ENCODE results near the gene OAS2. TPM values are rescaled to one million over a fixed set of nuclear protein-coding genes. Genes with fewer than 3 reads are reported as not detected.

OAS2 gene
- total and polyA plus RNA-seq, 4 experiments from 2014 or later, result 25.5 to 77.4 (median 69.6) TPM

GRCh38 chr12:113052326-113052725 lies 74.0 kb downstream of the OAS2 start:
- ChIA-PET CTCF (ENCODE audit: partially characterized antibody) (interaction anchor here (2.5 to 10.3 kb wide), 2 partner anchors 48 to 122 kb away, joined by 12 to 139 read pairs; no protein-coding TSS in a partner anchor), POLR2A (ENCODE audit: partially characterized antibody) (no interaction called here)
- H3K27ac ChIP-seq (ENCODE audit: low read depth, low read length), result no peak overlapping the region
- no peaks in the 10 kb centered on the region for H3K27me3 ChIP-seq (ENCODE audit: insufficient read depth, low read length)
- H3K27me3 Mint-ChIP-seq, result no peaks in the 10 kb centered on the region
- intact Hi-C loops (cut with micrococcal nuclease), result no loop called here
- H3K27ac Mint-ChIP-seq, result peak overlapping the region in 2 of 7 donors; percentile 8 to 24
- peaks cover 13 to 47% (median 32%) of the 10 kb centered on the region in 4 donors for H3K4me1 Mint-ChIP-seq
- no peaks in the 10 kb centered on the region for H3K36me3 ChIP-seq (ENCODE audit: insufficient read depth, low read length)
- no peaks in the 10 kb centered on the region for H3K9me3 Mint-ChIP-seq
- H3K4me3 Mint-ChIP-seq, result no peak overlapping the region
- no peaks in the 10 kb centered on the region for H3K36me3 Mint-ChIP-seq
- peaks cover 22% of the 10 kb centered on the region for H3K4me1 ChIP-seq (ENCODE audit: insufficient read depth, low read length)
- no peak overlapping the region for H3K4me3 ChIP-seq (ENCODE audit: low read length in 2 of 2)
- no peak for DNase-seq
- H3K9me3 ChIP-seq (ENCODE audit: control insufficient read depth in 1 of 2, low read length in 2 of 2), result no peaks in the 10 kb centered on the region

GRCh38 chr12:113054948-113055486 lies 76.7 kb downstream of the OAS2 start:
- Histone ChIP-seq H3K27ac (ENCODE audit: low read depth, low read length) (no peak overlapping the region), H3K4me1 (ENCODE audit: insufficient read depth, low read length) (peaks cover 40% of the 10 kb centered on the region), H3K9me3 (ENCODE audit: control insufficient read depth in 1 of 2, low read length in 2 of 2) (no peaks in the 10 kb centered on the region), H3K27me3 (ENCODE audit: insufficient read depth, low read length) (no peaks in the 10 kb centered on the region), H3K36me3 (ENCODE audit: insufficient read depth, low read length) (no peaks in the 10 kb centered on the region), H3K4me3 (ENCODE audit: low read length in 2 of 2) (no peak overlapping the region)
- Mint-ChIP-seq H3K9me3 (no peaks in the 10 kb centered on the region), H3K36me3 (no peaks in the 10 kb centered on the region), H3K4me1 (peaks cover 12 to 41% (median 31%) of the 10 kb centered on the region in 4 donors), H3K27me3 (no peaks in the 10 kb centered on the region), H3K4me3 (peak overlapping the region; percentile 41 to 71 (median 60)), H3K27ac (peak overlapping the region in 3 of 7 donors; percentile 24 to 48 (median 25))
- intact Hi-C loops (cut with micrococcal nuclease), result no loop called here
- CTCF ChIA-PET (ENCODE audit: partially characterized antibody), result interaction anchor here (1.2 to 2.5 kb wide), 2 partner anchors 44 to 119 kb away, joined by 3 to 11 read pairs; no protein-coding TSS in a partner anchor
- no peak for DNase-seq
- POLR2A ChIA-PET (ENCODE audit: partially characterized antibody), result no interaction called here

- H3K36me3 Mint-ChIP-seq, result no peaks in the 10 kb centered on the region
- POLR2A ChIA-PET (ENCODE audit: partially characterized antibody), result interaction anchor here (0.6 to 1.4 kb wide), 3 partner anchors 31 to 125 kb away, joined by 3 to 4 read pairs (median 3); no protein-coding TSS in a partner anchor
- no peak for DNase-seq
- intact Hi-C loops (cut with micrococcal nuclease), result loop anchor here (2.0 kb wide), 1 partner anchor 33 kb away; no protein-coding TSS in a partner anchor
- H3K27ac Mint-ChIP-seq, result peak overlapping the region in 5 of 7 donors; percentile 64 to 85 (median 75)
- H3K9me3 ChIP-seq (ENCODE audit: control insufficient read depth in 1 of 2, low read length in 2 of 2), result no peaks in the 10 kb centered on the region
- H3K27me3 Mint-ChIP-seq, result no peaks in the 10 kb centered on the region
- peak overlapping the region; percentile 56 for H3K27ac ChIP-seq (ENCODE audit: low read depth, low read length)
- CTCF ChIA-PET (ENCODE audit: partially characterized antibody), result interaction anchor here (0.9 to 1.6 kb wide), 2 partner anchors 34 to 43 kb away, joined by 4 to 8 read pairs; no protein-coding TSS in a partner anchor
- H3K27me3 ChIP-seq (ENCODE audit: insufficient read depth, low read length), result no peaks in the 10 kb centered on the region
- peaks cover 13 to 41% (median 31%) of the 10 kb centered on the region in 4 donors for H3K4me1 Mint-ChIP-seq
- H3K36me3 ChIP-seq (ENCODE audit: insufficient read depth, low read length), result no peaks in the 10 kb centered on the region
- H3K9me3 Mint-ChIP-seq, result no peaks in the 10 kb centered on the region
- H3K4me1 ChIP-seq (ENCODE audit: insufficient read depth, low read length), result peaks cover 47% of the 10 kb centered on the region
- peak overlapping the region; percentile 81 to 88 (median 84) for H3K4me3 Mint-ChIP-seq
- peak overlapping the region; percentile 30 to 49 for H3K4me3 ChIP-seq (ENCODE audit: low read length in 2 of 2)
These were observed 77.5 kb downstream of the OAS2 start for GRCh38 chr12:113055594-113056380.

- ChIA-PET POLR2A (ENCODE audit: partially characterized antibody) (interaction anchor here (0.6 to 1.4 kb wide), 3 partner anchors 31 to 125 kb away, joined by 3 to 4 read pairs (median 3); no protein-coding TSS in a partner anchor), CTCF (ENCODE audit: partially characterized antibody) (interaction anchor here (0.9 to 1.6 kb wide), 2 partner anchors 34 to 42 kb away, joined by 4 to 8 read pairs; no protein-coding TSS in a partner anchor)
- no peaks in the 10 kb centered on the region for H3K27me3 ChIP-seq (ENCODE audit: insufficient read depth, low read length)
- Mint-ChIP-seq H3K36me3 (no peaks in the 10 kb centered on the region), H3K27me3 (no peaks in the 10 kb centered on the region), H3K4me3 (peak overlapping the region; percentile 81 to 88 (median 84)), H3K4me1 (peaks cover 17 to 39% (median 32%) of the 10 kb centered on the region in 4 donors), H3K9me3 (no peaks in the 10 kb centered on the region), H3K27ac (peak overlapping the region in 6 of 7 donors; percentile 57 to 85 (median 72))
- H3K27ac ChIP-seq (ENCODE audit: low read depth, low read length), result peak overlapping the region; percentile 56
- DNase-seq, result no peak
- H3K9me3 ChIP-seq (ENCODE audit: control insufficient read depth in 1 of 2, low read length in 2 of 2), result no peaks in the 10 kb centered on the region
- peaks cover 53% of the 10 kb centered on the region for H3K4me1 ChIP-seq (ENCODE audit: insufficient read depth, low read length)
- H3K36me3 ChIP-seq (ENCODE audit: insufficient read depth, low read length), result no peaks in the 10 kb centered on the region
- H3K4me3 ChIP-seq (ENCODE audit: low read length in 2 of 2), result peak overlapping the region; percentile 30 to 49
- intact Hi-C loops (cut with micrococcal nuclease), result loop anchor here (2.0 kb wide), 1 partner anchor 32 kb away; no protein-coding TSS in a partner anchor
These were observed 78.0 kb downstream of the OAS2 start for GRCh38 chr12:113056381-113056630.

DNA sequence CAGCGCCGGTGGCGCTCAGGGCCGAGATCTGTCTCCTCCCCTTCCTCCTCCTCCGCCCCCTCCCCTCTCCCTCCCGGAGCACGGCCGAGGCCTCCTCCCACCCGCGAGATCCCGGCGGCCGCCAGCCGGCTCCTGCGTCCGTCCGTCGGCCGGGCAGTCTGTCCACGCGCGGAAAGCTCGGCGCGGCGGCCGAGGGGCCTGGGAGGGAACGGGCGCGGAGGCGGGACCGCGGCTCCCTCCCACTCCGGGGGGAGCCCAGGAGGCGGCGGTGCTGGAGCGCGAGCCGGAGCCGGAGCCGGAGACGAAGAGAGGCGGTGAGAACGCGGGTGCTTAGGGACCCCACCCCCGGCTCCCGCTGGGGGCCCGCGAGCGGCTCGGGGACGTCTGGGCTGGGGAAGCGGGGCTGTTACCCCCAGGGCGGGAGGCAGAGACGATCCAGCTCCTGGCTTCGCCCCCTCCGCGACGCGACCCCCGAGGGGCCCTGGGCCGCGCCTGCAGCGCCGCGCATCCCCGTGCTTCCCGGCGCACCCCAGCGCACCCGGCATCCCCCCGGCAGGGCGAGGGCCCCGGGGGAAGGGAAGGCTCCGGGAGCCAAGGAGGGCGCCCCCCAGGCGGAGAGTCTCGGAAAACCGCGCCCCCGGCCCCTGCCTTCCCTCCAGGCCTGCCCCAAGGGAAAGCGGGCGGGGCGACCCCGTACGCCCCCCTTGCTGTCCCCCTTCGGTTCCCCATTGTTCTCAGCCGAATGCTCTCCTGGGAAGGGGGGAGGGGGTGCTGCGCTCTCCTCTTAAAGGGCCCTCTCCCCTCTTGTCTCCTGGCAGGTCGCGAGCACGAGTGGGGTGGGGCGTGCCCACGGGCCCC lies 78.5 kb downstream of the OAS2 start, which contains the start of gene DTX1:
Gene DTX1, plus strand, starts transcription at position 100 of the 858 bp plus-strand sequence. CDS start 1,463 bp downstream, outside the sequence.
- Histone ChIP-seq H3K9me3 (ENCODE audit: control insufficient read depth in 1 of 2, low read length in 2 of 2) (no peaks in the 10 kb centered on the region), H3K27ac (ENCODE audit: low read depth, low read length) (peak within 1 kb of the TSS; percentile 56), H3K27me3 (ENCODE audit: insufficient read depth, low read length) (no peaks in the 10 kb centered on the region), H3K4me1 (ENCODE audit: insufficient read depth, low read length) (peaks cover 54% of the 10 kb centered on the region), H3K4me3 (ENCODE audit: low read length in 2 of 2) (peak within 1 kb of the TSS; percentile 30 to 49), H3K36me3 (ENCODE audit: insufficient read depth, low read length) (no peaks in the 10 kb centered on the region)
- H3K4me1 Mint-ChIP-seq, result peaks cover 19 to 37% (median 32%) of the 10 kb centered on the region in 4 donors
- no peaks in the 10 kb centered on the region for H3K27me3 Mint-ChIP-seq
- POLR2A ChIA-PET (ENCODE audit: partially characterized antibody), result interaction anchor here (0.6 to 1.4 kb wide), 4 partner anchors 30 to 124 kb away, joined by 3 to 4 read pairs (median 3); partner anchors contain the start of gene OAS3
- H3K4me3 Mint-ChIP-seq, result peak within 1 kb of the TSS; percentile 81 to 88 (median 84)
- peak within 1 kb of the TSS; percentile 53 to 85 (median 75) for H3K27ac Mint-ChIP-seq
- intact Hi-C loops (cut with micrococcal nuclease), result loop anchor here (2.0 kb wide), 1 partner anchor 32 kb away; no protein-coding TSS in a partner anchor
- no peaks in the 10 kb centered on the region for H3K9me3 Mint-ChIP-seq
- peak in 4 of 5 donors; percentile 35 to 56 (median 38) for DNase-seq
- H3K36me3 Mint-ChIP-seq, result no peaks in the 10 kb centered on the region
- CTCF ChIA-PET (ENCODE audit: partially characterized antibody), result interaction anchor here (0.9 to 1.6 kb wide), 2 partner anchors 33 to 42 kb away, joined by 4 to 8 read pairs; no protein-coding TSS in a partner anchor

DNA sequence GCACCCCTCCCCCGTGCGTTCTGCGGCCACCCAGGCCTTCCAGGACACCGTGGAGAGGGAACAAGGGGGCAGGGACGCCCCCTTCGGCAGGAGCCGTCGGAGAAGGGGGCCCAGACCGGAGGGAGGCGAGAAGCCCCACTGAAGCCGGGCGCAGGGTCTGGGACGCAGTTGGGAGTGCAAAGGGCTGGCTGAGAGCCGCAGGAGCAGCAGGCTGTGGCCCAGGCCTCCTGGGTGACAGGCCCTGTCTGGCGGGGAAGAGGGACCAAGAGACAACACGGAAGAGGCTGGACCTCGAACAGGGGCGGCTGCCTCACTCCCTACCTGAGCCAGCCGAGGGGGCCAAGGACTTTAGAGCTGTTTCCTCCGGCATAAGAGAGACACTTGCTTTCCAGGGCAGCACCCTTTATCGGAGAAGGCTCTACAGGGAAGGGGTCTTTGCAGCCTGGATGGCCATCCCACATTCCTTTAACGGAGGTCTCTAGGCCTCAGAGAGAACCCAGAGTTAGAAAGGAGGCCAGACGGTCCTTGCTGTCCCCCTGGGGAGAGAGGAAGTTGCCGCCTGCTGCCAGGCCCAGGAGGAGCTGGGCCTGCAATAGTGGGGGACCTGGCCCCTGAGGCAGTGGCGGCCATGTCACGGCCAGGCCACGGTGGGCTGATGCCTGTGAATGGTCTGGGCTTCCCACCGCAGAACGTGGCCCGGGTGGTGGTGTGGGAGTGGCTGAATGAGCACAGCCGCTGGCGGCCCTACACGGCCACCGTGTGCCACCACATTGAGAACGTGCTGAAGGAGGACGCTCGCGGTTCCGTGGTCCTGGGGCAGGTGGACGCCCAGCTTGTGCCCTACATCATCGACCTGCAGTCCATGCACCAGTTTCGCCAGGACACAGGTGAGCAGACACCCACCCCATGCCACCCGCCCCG lies 79.5 kb downstream of the OAS2 start:
- DNase-seq, result no peak
- ChIA-PET CTCF (ENCODE audit: partially characterized antibody) (interaction anchor here (1.0 to 1.9 kb wide), 2 partner anchors 35 to 116 kb away, joined by 3 to 9 read pairs; no protein-coding TSS in a partner anchor), POLR2A (ENCODE audit: partially characterized antibody) (interaction anchor here (0.6 to 1.5 kb wide), 5 partner anchors 32 to 160 kb away, joined by 3 to 4 read pairs (median 3); partner anchors contain the start of genes DDX54 and OAS3)
- Mint-ChIP-seq H3K4me3 (peak overlapping the region in 4 of 8 donors; percentile 70 to 83 (median 76)), H3K9me3 (no peaks in the 10 kb centered on the region), H3K4me1 (peaks cover 19 to 36% (median 27%) of the 10 kb centered on the region in 4 donors), H3K27ac (peak overlapping the region in 5 of 7 donors; percentile 53 to 83 (median 74)), H3K36me3 (no peaks in the 10 kb centered on the region), H3K27me3 (no peaks in the 10 kb centered on the region)
- intact Hi-C loops (cut with micrococcal nuclease), result loop anchor here (2.0 kb wide), 1 partner anchor 31 kb away; no protein-coding TSS in a partner anchor
- Histone ChIP-seq H3K27ac (ENCODE audit: low read depth, low read length) (peak overlapping the region; percentile 56), H3K9me3 (ENCODE audit: control insufficient read depth in 1 of 2, low read length in 2 of 2) (no peaks in the 10 kb centered on the region), H3K36me3 (ENCODE audit: insufficient read depth, low read length) (no peaks in the 10 kb centered on the region), H3K4me3 (ENCODE audit: low read length in 2 of 2) (peak overlapping the region; percentile 23 to 49), H3K27me3 (ENCODE audit: insufficient read depth, low read length) (no peaks in the 10 kb centered on the region), H3K4me1 (ENCODE audit: insufficient read depth, low read length) (peaks cover 54% of the 10 kb centered on the region)

Measured in CD4-positive, alpha-beta memory T cell (primary cell).